Measurements from ENCODE around the gene FBXW8. TPM values are rescaled to one million over a fixed set of nuclear protein-coding genes. Genes with fewer than 3 reads are reported as not detected.

Gene FBXW8
- total RNA-seq, 1 donor from 2014 or later: 14.4 TPM

GRCh38 chr12:116977465-116978380 is 67.0 kb downstream of the FBXW8 start:
- H3K4me3 ChIP-seq (ENCODE audit: low read depth, low read length): no peak overlapping the region
- TF ChIP-seq CTCF (conservative IDR thresholded peaks at IDR 0.05; ENCODE audit: low read depth, low read length): no peak
- no peak for DNase-seq (ENCODE audit: low read depth)

GRCh38 chr12:116978791-116979508 is 68.2 kb downstream of the FBXW8 start:
- TF ChIP-seq CTCF (conservative IDR thresholded peaks at IDR 0.05; ENCODE audit: low read depth, low read length): no peak
- no peak overlapping the region for H3K4me3 ChIP-seq (ENCODE audit: low read depth, low read length)
- no peak for DNase-seq (ENCODE audit: low read depth)

- H3K4me3 ChIP-seq (ENCODE audit: low read depth, low read length): no peak overlapping the region
- no peak for TF ChIP-seq CTCF (conservative IDR thresholded peaks at IDR 0.05; ENCODE audit: low read depth, low read length)
- DNase-seq (ENCODE audit: low read depth): no peak
Observed at GRCh38 chr12:116980083-116980482, 69.3 kb downstream of the FBXW8 start.

- peak; percentile 69 for DNase-seq (ENCODE audit: low read depth)
- no peak overlapping the region for H3K4me3 ChIP-seq (ENCODE audit: low read depth, low read length)
- no peak for TF ChIP-seq CTCF (conservative IDR thresholded peaks at IDR 0.05; ENCODE audit: low read depth, low read length)
Observed at GRCh38 chr12:116982791-116983411, 72.2 kb downstream of the FBXW8 start.

- peak; percentile 9 for DNase-seq (ENCODE audit: low read depth)
- H3K4me3 ChIP-seq (ENCODE audit: low read depth, low read length): no peak overlapping the region
- no peak for TF ChIP-seq CTCF (conservative IDR thresholded peaks at IDR 0.05; ENCODE audit: low read depth, low read length)
Observed at GRCh38 chr12:116984098-116984497, 73.3 kb downstream of the FBXW8 start.

GRCh38 chr12:116990329-116990728 is 79.6 kb downstream of the FBXW8 start:
- TF ChIP-seq CTCF (conservative IDR thresholded peaks at IDR 0.05; ENCODE audit: low read depth, low read length): no peak
- DNase-seq (ENCODE audit: low read depth): no peak
- H3K4me3 ChIP-seq (ENCODE audit: low read depth, low read length): no peak overlapping the region
